GM10266 (cell line): ENCODE measurements around the gene OR2AK2.

Experiments used
- DNase-seq: peaks from one replicate; pipeline ENCODE4 v3.0.0; 2012; ENCODE audit errors: extremely low spot score
- CTCF ChIP-seq: IDR thresholded peaks from 2 replicates; pipeline ENCODE4 v1.5.1; 2012; ENCODE audit warnings: mild to moderate bottlenecking, low read depth; ENCODE audit not compliant: control insufficient read depth, insufficient read depth; ENCODE audit errors: missing control alignments

Gene OR2AK2

GRCh38 chr1:247964933-247965332 is at the start of gene OR2AK2:
Gene OR2AK2, plus strand, starts transcription at chr1:247965233. Its CDS starts 144 bp downstream, at chr1:247965377.
- no peak for DNase-seq
- no peak for TF ChIP-seq CTCF

- no peak for DNase-seq
Observed at GRCh38 chr1:247919952-247920351, 45.1 kb upstream of the OR2AK2 start, which contains the start of gene OR2T8. Gene OR2T8, plus strand, starts transcription at chr1:247920252. Its CDS starts 766 bp downstream, at chr1:247921018.

GRCh38 chr1:247923941-247924340 is 41.1 kb upstream of the OR2AK2 start:
- no peak for TF ChIP-seq CTCF

More at GRCh38 chr1:247919952-247920351, 45.1 kb upstream of the OR2AK2 start, which contains the start of gene OR2T8:
- no peak for TF ChIP-seq CTCF

GRCh38 chr1:247924868-247925267 is 40.2 kb upstream of the OR2AK2 start, which contains the start of gene OR2AJ1:
Gene OR2AJ1, plus strand, starts transcription at chr1:247924889. Its CDS starts 8,880 bp downstream, at chr1:247933769.
- DNase-seq: no peak
- no peak for TF ChIP-seq CTCF

More at GRCh38 chr1:247923941-247924340, 41.1 kb upstream of the OR2AK2 start:
- no peak for DNase-seq

- DNase-seq: no peak
- no peak for TF ChIP-seq CTCF
Observed at GRCh38 chr1:247933989-247934388, 31.0 kb upstream of the OR2AK2 start.

- DNase-seq: no peak
- no peak for TF ChIP-seq CTCF
Observed at GRCh38 chr1:247935781-247936180, 29.3 kb upstream of the OR2AK2 start.

- no peak for DNase-seq
- TF ChIP-seq CTCF: no peak
Observed at GRCh38 chr1:247936415-247936814, 28.6 kb upstream of the OR2AK2 start.
